Measurements from ENCODE around the gene PTCD2. TPM values are rescaled to one million over a fixed set of nuclear protein-coding genes. Genes with fewer than 3 reads are reported as not detected.

Gene PTCD2
- total RNA-seq, 1 experiment from 2014 or later = 19.3 TPM

GRCh38 chr5:72324189-72324825 lies 4.1 kb downstream of the PTCD2 start:
- peak overlapping the region; percentile 57 for H3K4me2 ChIP-seq (ENCODE audit: low read length)

DNA sequence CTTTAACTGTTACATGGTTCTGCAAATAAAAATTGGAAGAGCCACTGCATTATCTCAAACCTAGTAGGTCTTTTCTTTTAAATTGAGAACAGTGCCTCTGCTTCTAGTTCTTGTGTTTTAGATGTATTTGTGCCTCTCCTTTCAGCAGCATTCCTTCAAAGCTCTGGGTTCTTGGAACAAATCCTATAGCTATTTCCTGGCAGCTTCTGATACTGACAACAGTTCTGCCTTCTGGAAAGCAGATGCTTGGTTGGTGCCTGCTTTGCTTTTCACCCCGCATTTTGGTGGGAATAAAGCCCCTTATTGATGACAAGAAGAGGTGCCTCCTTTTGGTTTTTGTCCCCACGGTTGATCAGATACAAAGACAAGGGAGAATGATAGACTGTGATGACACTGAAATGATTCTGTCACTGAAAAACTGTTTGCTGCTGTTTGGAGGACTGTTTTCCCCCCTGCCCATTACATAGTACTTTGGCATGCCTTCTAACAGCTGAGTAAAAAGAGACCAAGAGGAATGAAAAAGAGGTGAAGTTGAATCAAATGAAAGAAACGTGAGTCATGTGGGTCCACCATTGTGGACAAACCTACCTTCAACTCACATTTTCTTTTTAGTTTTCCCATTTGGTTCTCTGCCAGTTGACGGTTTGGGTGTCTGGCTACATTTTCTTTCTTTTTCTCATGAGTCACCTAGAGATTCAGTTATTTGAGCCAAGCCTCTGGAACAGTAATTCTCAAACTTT lies 5.6 kb downstream of the PTCD2 start:
- no peak overlapping the region for H3K4me2 ChIP-seq (ENCODE audit: low read length)
- no TSS peak for BruUV-seq (replicated peaks)
- peaks cover 16 to 23% of the 10 kb centered on the region in 2 experiments for H3K4me1 ChIP-seq (ENCODE audit: control insufficient read depth in 1 of 2, insufficient read depth in 2 of 2, low read length in 2 of 2)
- peaks cover 10 to 23% of the 10 kb centered on the region in 2 experiments for H3K36me3 ChIP-seq (ENCODE audit: control insufficient read depth in 1 of 2, insufficient read depth in 2 of 2, low read length in 2 of 2)
- RAD21 ChIA-PET (ENCODE audit: low non-redundant PET in 1 of 2, low total read pairs in 2 of 2, uncharacterized antibody in 2 of 2, unreplicated experiment in 2 of 2) = no interaction called here
- intact Hi-C loops (cut with micrococcal nuclease) = no loop called here
- CTCF ChIA-PET = no interaction called here
- peaks cover 21% of the 10 kb centered on the region for H3K79me2 ChIP-seq (ENCODE audit: insufficient read depth, low read length)
- DNase-seq (ENCODE audit: low read depth, low spot score) (no peak), ATAC-seq (no peak)
- POLR2A ChIA-PET = no interaction called here
- TF ChIP-seq EGR1 (IDR thresholded peaks at IDR 0.05; ENCODE audit: low read depth) = no peak
- no peak for TF ChIP-seq ZFX (IDR thresholded peaks at IDR 0.05)
- no peak for TF ChIP-seq POLR2AphosphoS5 (IDR thresholded peaks at IDR 0.05; ENCODE audit: low read depth, low read length)
- TF ChIP-seq CBX3 (IDR thresholded peaks at IDR 0.05; ENCODE audit: low read depth) = no peak
- no peak for TF ChIP-seq POLR2A (IDR thresholded peaks at IDR 0.05; ENCODE audit: borderline replicate concordance, extremely low read depth, insufficient read depth, insufficient read length)
- no peak for TF ChIP-seq CTCF (IDR thresholded peaks at IDR 0.05 in 2 of 3, conservative IDR thresholded peaks at IDR 0.05 in 1 of 3; ENCODE audit: borderline replicate concordance in 1 of 3, insufficient read depth in 1 of 3, low read depth in 2 of 3, low read length in 2 of 3)
- TF ChIP-seq CEBPB (IDR thresholded peaks at IDR 0.05; ENCODE audit: low read depth) = no peak
- no peak for TF ChIP-seq ZBTB33 (IDR thresholded peaks at IDR 0.05; ENCODE audit: extremely low read depth, insufficient replicate concordance, low read length)
- TF ChIP-seq TCF7L2 (IDR thresholded peaks at IDR 0.05; ENCODE audit: borderline replicate concordance, extremely low read depth, insufficient read depth, insufficient read length) = no peak
- TF ChIP-seq SRF (IDR thresholded peaks at IDR 0.05; ENCODE audit: low read depth) = no peak
- no peak for TF ChIP-seq JUND (IDR thresholded peaks at IDR 0.05)
- no peak for TF ChIP-seq EZH2phosphoT487 (IDR thresholded peaks at IDR 0.05; ENCODE audit: borderline replicate concordance)
- no peak overlapping the region for H3K4me3 ChIP-seq (replicated peaks in 1 of 2; ENCODE audit: low read depth in 1 of 2, low read length in 2 of 2)
- H2AFZ ChIP-seq (ENCODE audit: low read depth, low read length, poor library complexity, severe bottlenecking) = no peak overlapping the region
- H3K9me2 ChIP-seq (ENCODE audit: insufficient read depth) = no peaks in the 10 kb centered on the region
- H3K27ac ChIP-seq (ENCODE audit: low read depth, low read length) = no peak overlapping the region
- H3K27me3 ChIP-seq (ENCODE audit: insufficient read depth, low read length) = no peaks in the 10 kb centered on the region
- H3K9me3 ChIP-seq (ENCODE audit: control insufficient read depth in 1 of 2, insufficient read depth in 1 of 2, low read depth in 1 of 2, low read length in 2 of 2) = no peaks in the 10 kb centered on the region
- no peak overlapping the region for H3K9ac ChIP-seq (ENCODE audit: low read length)
- H4K20me1 ChIP-seq (ENCODE audit: insufficient read depth) = no peaks in the 10 kb centered on the region

More at GRCh38 chr5:72324189-72324825, 4.1 kb downstream of the PTCD2 start:
- Histone ChIP-seq H3K9ac (ENCODE audit: low read length) (no peak overlapping the region), H4K20me1 (ENCODE audit: insufficient read depth) (no peaks in the 10 kb centered on the region), H3K4me1 (ENCODE audit: control insufficient read depth in 1 of 2, insufficient read depth in 2 of 2, low read length in 2 of 2) (peaks cover 16 to 23% of the 10 kb centered on the region in 2 experiments), H3K9me2 (ENCODE audit: insufficient read depth) (no peaks in the 10 kb centered on the region), H3K79me2 (ENCODE audit: insufficient read depth, low read length) (peaks cover 34% of the 10 kb centered on the region), H3K36me3 (ENCODE audit: control insufficient read depth in 1 of 2, insufficient read depth in 2 of 2, low read length in 2 of 2) (peaks cover 7 to 18% of the 10 kb centered on the region in 2 experiments), H3K4me3 (replicated peaks in 1 of 2; ENCODE audit: low read depth in 1 of 2, low read length in 2 of 2) (no peak overlapping the region), H3K27ac (ENCODE audit: low read depth, low read length) (no peak overlapping the region), H3K27me3 (ENCODE audit: insufficient read depth, low read length) (no peaks in the 10 kb centered on the region), H3K9me3 (ENCODE audit: control insufficient read depth in 1 of 2, insufficient read depth in 1 of 2, low read depth in 1 of 2, low read length in 2 of 2) (no peaks in the 10 kb centered on the region), H2AFZ (ENCODE audit: low read depth, low read length, poor library complexity, severe bottlenecking) (no peak overlapping the region)
- RAD21 ChIA-PET (ENCODE audit: low non-redundant PET in 1 of 2, low total read pairs in 2 of 2, uncharacterized antibody in 2 of 2, unreplicated experiment in 2 of 2) = no interaction called here
- CTCF ChIA-PET = no interaction called here
- POLR2A ChIA-PET = no interaction called here
- no TSS peak for BruUV-seq (replicated peaks)
- intact Hi-C loops (cut with micrococcal nuclease) = loop anchor here (5.0 kb wide), 1 partner anchor 542 kb away; no protein-coding TSS in a partner anchor
- DNase-seq (ENCODE audit: low read depth, low spot score) (no peak), ATAC-seq (peak; percentile 44)
- TF ChIP-seq POLR2A (IDR thresholded peaks at IDR 0.05; ENCODE audit: borderline replicate concordance, extremely low read depth, insufficient read depth, insufficient read length) (no peak), CEBPB (IDR thresholded peaks at IDR 0.05; ENCODE audit: low read depth) (peak; percentile 35; the same call in 1 of the 2 replicates), FOSL1 (IDR thresholded peaks at IDR 0.05; ENCODE audit: low read depth) (peak; percentile 33), JUND (IDR thresholded peaks at IDR 0.05) (peak; percentile 14; the same call in 1 of the 2 replicates)

Data from HCT116 (cell line).